K562 (cell line): ENCODE results near the gene HAPSTR1. TPM values are rescaled to one million over a fixed set of nuclear protein-coding genes. Genes with fewer than 3 reads are reported as not detected.
A peak's percentile ranks its signal among the peaks of the same experiment; 100 is the strongest.

Experiments used
- ARID1B ChIP-seq: fragments of 450-650 bp; IDR thresholded peaks from 2 replicates; pipeline ENCODE4 v1.6.1; 2016; ENCODE audit warnings: antibody characterized with exemption, mild to moderate bottlenecking, inconsistent platforms
- ATF1 ChIP-seq, 2 experiments: fragments of 450-650 bp in 1 of 2; IDR thresholded peaks; 2 replicates each; pipeline ENCODE4 v1.6.1; 2016; ENCODE audit warnings: missing compliant biosample characterization in 1 of 2, missing genetic modification characterization in 1 of 2
- BRD4 ChIP-seq: fragments of 200-600 bp; sonication (generic); IDR thresholded peaks from 2 replicates; pipeline ENCODE4 v1.6.1; 2017; ENCODE audit warnings: inconsistent platforms
- CXXC5 ChIP-seq: fragments of 250-450 bp; sonication (Bioruptor Pico); IDR thresholded peaks from 2 replicates; pipeline ENCODE4 v1.8.0; 2022; ENCODE audit warnings: inconsistent platforms, mild to moderate bottlenecking, moderate library complexity
- ETS1 ChIP-seq: conservative IDR thresholded peaks from 2 replicates; pipeline ENCODE4 v1.6.1; 2011; ENCODE audit warnings: low read depth, mild to moderate bottlenecking, low read length; ENCODE audit not compliant: control insufficient read depth
- GABPB1 ChIP-seq: sonication (generic); formaldehyde crosslinking; IDR thresholded peaks from 2 replicates; pipeline ENCODE4 v1.8.0; 2022; ENCODE audit warnings: mild to moderate bottlenecking, missing genetic modification reagents
- MCM7 ChIP-seq, 2 experiments: fragments of 450-650 bp; IDR thresholded peaks; 2 replicates each; pipeline ENCODE4 v1.6.1; 2016 to 2018
- MYC ChIP-seq, 2 experiments: fragments of 250-450 bp in 1 of 2; sonication (Bioruptor Pico) in 1 of 2; IDR thresholded peaks; 2 replicates each; pipeline versions ENCODE4 v1.5.1 to v1.6.1; 2012 to 2021; ENCODE audit warnings: low read depth in 2 of 2, borderline replicate concordance in 1 of 2, improper control_type of control experiment in 1 of 2, low read length in 1 of 2, mild to moderate bottlenecking in 1 of 2, moderate library complexity in 1 of 2
- NFYB ChIP-seq: IDR thresholded peaks from 2 replicates; pipeline ENCODE4 v1.6.1; 2011; ENCODE audit warnings: mild to moderate bottlenecking, moderate library complexity; ENCODE audit not compliant: insufficient read length; ENCODE audit errors: extremely low read depth
- RERE ChIP-seq: sonication (generic); formaldehyde crosslinking; IDR thresholded peaks from 2 replicates; pipeline ENCODE4 v1.8.0; 2023; ENCODE audit warnings: missing genetic modification reagents, mild to moderate bottlenecking, borderline replicate concordance
- STAT5A ChIP-seq: IDR thresholded peaks from 2 replicates; pipeline ENCODE4 v1.6.1; 2012; ENCODE audit warnings: low read length, inconsistent platforms, borderline replicate concordance
- TFAP4 ChIP-seq: sonication (generic); formaldehyde crosslinking; IDR thresholded peaks from 2 replicates; pipeline ENCODE4 v1.8.0; 2022; ENCODE audit warnings: missing genetic modification reagents, mild to moderate bottlenecking, moderate library complexity, borderline replicate concordance
- VEZF1 ChIP-seq: fragments of 200-800 bp; sonication (Bioruptor generic); IDR thresholded peaks from 2 replicates; pipeline ENCODE4 v1.6.1; 2017; ENCODE audit warnings: missing genetic modification characterization, missing compliant biosample characterization
- YY1 ChIP-seq, 3 experiments: IDR thresholded peaks; 2 replicates each; pipeline ENCODE4 v1.6.1; 2011; ENCODE audit warnings: low read length in 2 of 3, mild to moderate bottlenecking in 2 of 3, moderate library complexity in 2 of 3, borderline replicate concordance in 1 of 3, control low read depth in 1 of 3, low read depth in 1 of 3; ENCODE audit not compliant: insufficient read depth in 3 of 3, insufficient replicate concordance in 2 of 3, control insufficient read depth in 1 of 3, insufficient read length in 1 of 3; ENCODE audit errors: extremely low read depth in 1 of 3
- ZFP1 ChIP-seq: fragments of 450-650 bp; formaldehyde crosslinking; IDR thresholded peaks from 2 replicates; pipeline ENCODE4 v1.4.0; 2020; ENCODE audit warnings: mild to moderate bottlenecking, mixed read lengths
- ZNF146 ChIP-seq: IDR thresholded peaks from one replicate; pipeline ENCODE4 v1.6.1; 2018; ENCODE audit warnings: missing compliant biosample characterization; ENCODE audit not compliant: unreplicated experiment
- ZNF707 ChIP-seq: fragments of 250-450 bp; sonication (Bioruptor Pico); conservative IDR thresholded peaks from 2 replicates; pipeline ENCODE4 v1.8.0; 2022; ENCODE audit warnings: inconsistent platforms, mild to moderate bottlenecking, moderate library complexity
- polyA plus RNA-seq, 8 experiments: library from polyadenylated mRNA; depleted of rRNA in 4 of 8; stranded (reverse) in 5 of 8; unstranded in 3 of 8; fragments of >200 nt; fragmentation: Nextera tagmentation in 2 of 8; fragmentation: Illumina TruSeq in 1 of 8; extraction: Ambion mirVana in 2 of 8; extraction: Trizol in 1 of 8; gene quantifications; 2 replicates each; pipeline versions ENCODE4 v1.2.1 to v1.2.3, GENCODE V29; 2011 to 2014; ENCODE audit warnings: inconsistent platforms in 1 of 8, missing spikeins in 1 of 8
- total RNA-seq, 7 experiments: library from RNA; depleted of rRNA in 6 of 7; stranded (reverse); fragments of >200 nt in 6 of 7; fragmentation: Illumina TruSeq in 2 of 7; extraction: Trizol in 2 of 7; gene quantifications; 2 replicates each; pipeline versions ENCODE4 v1.2.1 to v1.2.3, GENCODE V29; 2011 to 2021; ENCODE audit warnings: low replicate concordance in 1 of 7

HAPSTR1 gene
- total and polyA plus RNA-seq, 9 of the 15 experiments (the other 6 are each of a cell fraction or from before 2014, with no cell fraction given), result 10.8 to 67.9 (median 36.5) TPM

- TF ChIP-seq ARID1B, result no peak
- TF ChIP-seq VEZF1 (CRISPR knock-in tag), result no peak
- TF ChIP-seq MCM7 (IDR thresholded peaks at IDR 0.05), result no peak
- peak in 1 of 3 experiments; percentile 18 for TF ChIP-seq YY1 (IDR thresholded peaks at IDR 0.05; ENCODE audit: borderline replicate concordance in 1 of 3, control insufficient read depth in 1 of 3, extremely low read depth in 1 of 3, insufficient read depth in 3 of 3, insufficient read length in 1 of 3, insufficient replicate concordance in 2 of 3, low read depth in 1 of 3, low read length in 2 of 3)
- no peak for TF ChIP-seq ZNF707
- TF ChIP-seq RERE, result no peak
- TF ChIP-seq CXXC5 (CRISPR knock-in tag), result peak; percentile 41
- TF ChIP-seq ZNF146 (CRISPR knock-in tag), result no peak
- TF ChIP-seq BRD4, result no peak
- no peak for TF ChIP-seq NFYB
- TF ChIP-seq TFAP4, result peak; percentile 22; the same call in 1 of the 2 replicates
- no peak for TF ChIP-seq GABPB1 (CRISPR knock-in tag)
- TF ChIP-seq MYC (IDR thresholded peaks at IDR 0.05; ENCODE audit: low read depth, low read length), result no peak
- no peak for TF ChIP-seq MYC (CRISPR knock-in tag; IDR thresholded peaks at IDR 0.05; ENCODE audit: borderline replicate concordance, low read depth)
- TF ChIP-seq ATF1 (CRISPR knock-in tag; IDR thresholded peaks at IDR 0.05), result no peak
- TF ChIP-seq ATF1 (tag; IDR thresholded peaks at IDR 0.05), result no peak
- 0 out of 2 replicates have a peak, but pooled peaks have one; percentile 20 for TF ChIP-seq STAT5A
- no peak for TF ChIP-seq ZFP1 (CRISPR knock-in tag)
- TF ChIP-seq ETS1, result 0 out of 2 replicates have a peak, but pooled peaks have one; percentile 54
Observed at GRCh38 chr16:9050102-9050830, 41.2 kb upstream of the HAPSTR1 start (continued).
